Head of caudate nucleus (tissue), 42 donors: ENCODE measurements around the gene KCNJ10.
"Not testable (repeated sequence)": the region's sequence is repeated elsewhere in the genome, so short reads cannot be mapped to it uniquely, and the experiment has no call there.

Experiments used
- DNase-seq, 42 donors: peaks; one replicate each; pipeline versions ENCODE4 v3.0.0 to v3.0.0-alpha.2; 2020 to 2021; ENCODE audit warnings: mixed read lengths in 7 of 42
- intact Hi-C: fragments of 100-400 bp; cut with DNase I; formaldehyde crosslinking; loops from one replicate; pipeline ENCODE4 v1.15.0; 2022

KCNJ10 gene

DNA sequence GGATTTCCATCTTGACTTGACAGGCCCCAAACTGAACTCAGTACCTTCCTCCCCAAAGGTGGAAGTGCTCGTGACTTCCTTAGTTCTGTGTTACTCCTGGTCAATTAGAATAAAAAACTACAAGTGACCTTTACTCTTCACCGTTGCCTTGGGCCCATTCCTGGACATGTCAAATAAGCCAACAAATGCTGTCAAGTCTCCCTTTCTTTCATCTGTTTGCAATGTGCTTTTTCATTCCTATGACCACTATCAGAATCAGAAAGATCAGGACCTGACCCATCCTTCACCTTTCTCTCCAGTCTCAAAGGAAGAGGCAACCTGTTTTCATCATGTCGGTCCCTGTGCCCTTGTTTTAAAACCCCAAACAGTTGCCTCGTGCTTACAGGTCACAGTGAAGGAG is 4.9 kb upstream of the KCNJ10 start:
- DNase-seq, result no peak
- intact Hi-C loops, result no loop called here

DNA sequence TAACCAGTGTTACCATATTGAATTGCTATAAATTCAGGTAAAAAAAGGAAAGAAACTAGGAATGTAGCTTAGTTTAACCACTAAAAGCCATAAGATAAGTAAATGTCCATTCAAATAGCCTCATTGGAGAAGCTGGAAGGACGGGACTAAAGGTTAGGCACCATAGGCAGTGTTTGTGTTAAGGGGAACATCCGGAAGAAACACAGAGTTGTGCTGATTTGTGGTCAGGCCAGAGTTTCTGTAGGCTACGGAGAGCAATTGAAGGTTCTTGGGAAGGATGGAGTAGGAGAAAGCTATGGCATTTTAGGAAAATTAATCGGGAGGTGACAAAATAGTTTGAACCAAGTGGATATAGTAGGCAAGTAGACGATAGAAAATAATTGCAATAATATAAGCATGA is 1.3 kb upstream of the KCNJ10 start:
- intact Hi-C loops, result no loop called here
- no peak for DNase-seq

DNA sequence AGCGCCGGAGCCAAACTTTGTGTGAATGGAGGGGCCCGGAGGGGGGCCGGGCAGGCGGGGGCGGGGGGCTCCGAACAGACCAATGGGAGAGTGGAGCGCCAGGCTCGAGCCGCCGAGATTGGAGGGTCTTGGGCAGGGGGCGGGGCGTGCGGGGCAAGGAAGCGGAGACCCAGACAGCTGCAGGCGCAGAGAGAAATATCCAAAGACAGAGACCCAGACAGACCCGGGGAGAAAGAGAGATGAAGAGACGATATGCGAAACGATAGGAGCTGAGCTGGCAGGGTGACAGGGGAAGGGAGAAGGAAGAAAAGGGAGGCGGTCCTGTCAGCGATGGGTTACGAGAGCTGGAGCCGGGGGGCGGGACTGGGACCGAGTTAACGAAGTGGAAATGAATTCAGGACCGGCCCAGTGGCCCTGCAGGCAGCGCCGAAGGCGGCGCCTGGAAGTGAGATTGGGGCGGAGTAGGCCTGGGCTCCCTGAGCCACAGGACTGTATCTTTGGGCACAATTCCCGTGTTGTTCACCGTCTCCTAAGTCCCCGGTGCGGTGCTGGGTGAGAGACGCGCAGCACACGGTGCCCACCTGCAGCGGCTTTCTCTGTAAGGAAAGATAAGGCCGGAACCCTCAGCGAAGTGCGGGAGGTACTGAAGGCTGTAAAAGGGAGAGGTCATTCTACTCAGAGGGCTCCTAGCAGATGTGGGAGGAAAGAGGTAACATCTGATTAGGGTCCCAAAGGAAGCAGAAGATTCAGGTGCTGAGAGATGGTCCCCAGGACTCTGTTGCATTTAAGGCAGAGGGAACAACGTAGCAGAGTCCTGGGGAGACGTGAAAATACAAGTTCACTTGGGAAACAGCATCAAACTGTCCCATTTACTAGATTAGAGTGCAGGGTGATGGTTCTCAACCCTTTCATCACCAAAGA is 543 bp upstream of the KCNJ10 start:
- intact Hi-C loops, result no loop called here
- peak; percentile 87 to 98 (median 94) for DNase-seq

DNA sequence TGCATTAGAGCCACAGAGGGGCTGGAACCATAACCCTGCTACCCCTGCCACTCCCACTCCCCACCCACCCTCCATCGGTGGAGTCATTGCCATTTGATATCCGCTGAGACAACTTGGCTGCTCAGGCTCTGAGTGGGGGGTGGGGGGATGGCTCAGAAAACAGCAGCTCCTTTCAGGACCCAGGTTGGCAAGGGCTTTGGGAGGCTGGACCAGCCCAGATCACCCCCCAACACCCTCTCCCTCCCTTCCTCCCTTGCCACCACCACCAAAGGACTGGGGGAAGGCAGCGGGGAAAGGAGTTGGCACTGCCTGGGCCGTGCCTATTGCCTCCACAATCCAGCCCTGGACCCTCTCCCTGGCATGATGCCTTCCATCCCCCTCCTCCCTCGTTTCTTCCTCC is 1.7 kb downstream of the KCNJ10 start:
- peak; percentile 77 to 97 (median 90) for DNase-seq

DNA sequence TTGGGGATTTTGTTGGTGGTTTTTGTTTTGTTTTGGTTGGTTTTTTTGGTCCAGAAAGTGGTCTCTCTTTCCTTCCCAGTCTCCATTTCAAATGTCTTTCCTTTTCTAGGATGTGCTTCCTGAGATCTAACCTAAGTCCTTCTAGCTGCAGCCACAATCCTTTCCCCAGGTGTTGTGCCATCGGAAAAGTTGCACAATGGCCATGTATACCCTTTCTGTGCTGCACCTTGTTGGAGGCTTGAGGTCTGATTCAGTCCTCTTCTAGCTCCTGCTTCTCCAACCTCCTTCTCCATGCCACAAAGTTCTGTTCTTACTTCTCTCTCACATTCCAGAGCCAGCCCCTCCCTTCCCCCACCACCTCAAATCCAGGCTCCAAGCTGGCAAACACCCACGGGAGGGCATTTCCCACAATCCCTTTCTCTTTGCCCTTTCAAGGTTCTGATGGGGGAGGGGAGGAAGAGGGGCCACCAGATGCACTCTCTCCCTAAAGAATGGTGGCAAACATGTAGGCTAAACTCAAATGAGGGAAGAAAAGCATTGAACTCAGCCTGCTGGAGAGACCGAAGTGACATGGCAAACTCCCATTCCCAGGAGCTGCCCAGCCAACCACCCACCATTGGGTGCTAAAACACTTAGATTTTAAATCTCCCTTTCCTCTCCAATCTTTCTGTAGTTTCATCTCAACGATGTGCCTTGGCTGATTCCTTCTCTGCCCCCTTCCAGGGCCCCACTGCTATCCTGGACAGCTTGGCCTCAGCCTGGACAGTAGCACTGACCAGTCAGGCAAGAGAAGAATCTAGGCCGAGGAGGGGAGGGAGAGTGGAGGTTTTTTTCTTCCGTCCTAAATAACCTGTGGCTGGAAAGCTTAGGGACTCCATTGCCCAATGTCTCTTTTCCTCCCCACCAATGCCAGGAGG is 2.9 kb downstream of the KCNJ10 start:
- DNase-seq, result peak in 4 of 42 donors; percentile 45 to 75 (median 47)
- intact Hi-C loops, result no loop called here

More for the DNA sequence above, 1.7 kb downstream of the KCNJ10 start:
- intact Hi-C loops, result no loop called here

DNA sequence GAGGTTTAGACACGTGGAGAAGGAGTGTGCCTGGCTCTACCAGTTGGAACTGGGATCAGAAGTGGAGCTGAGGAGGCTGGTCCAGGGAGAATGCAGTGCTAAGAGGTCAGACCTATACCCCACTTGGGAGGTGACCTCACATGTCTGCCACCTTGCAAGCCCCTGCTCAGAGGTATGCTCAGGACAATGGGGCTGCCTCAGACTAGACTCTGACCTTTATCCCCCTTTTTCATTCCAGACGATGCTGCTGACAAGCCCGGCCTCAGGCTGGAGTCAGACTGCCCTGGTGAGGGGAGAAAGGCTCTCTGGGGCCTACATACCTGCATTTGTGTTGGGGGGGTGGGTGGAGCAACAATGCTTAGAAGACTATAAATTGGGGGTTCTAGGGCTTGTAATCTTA is 5.2 kb downstream of the KCNJ10 start:
- DNase-seq, result peak in 1 of 42 donors; percentile 29
- intact Hi-C loops, result no loop called here

DNA sequence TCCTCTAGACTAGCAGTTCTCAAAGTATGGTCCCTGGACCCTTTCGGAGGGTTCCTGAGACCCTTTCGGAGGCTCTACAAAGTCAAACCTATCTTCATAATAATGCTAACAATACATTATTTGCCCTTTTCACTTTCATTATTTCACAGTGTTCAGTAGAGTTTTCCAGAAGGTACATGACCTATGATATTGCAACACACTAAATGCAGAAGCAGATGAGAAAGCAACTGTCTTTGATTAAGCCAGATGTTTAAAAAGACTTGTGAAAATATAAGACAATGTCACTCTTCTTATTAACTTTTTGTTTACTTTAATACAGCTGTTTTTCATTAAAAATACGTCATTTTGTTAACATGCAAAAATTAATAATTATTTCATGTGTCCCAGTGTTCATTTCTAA is 5.8 kb downstream of the KCNJ10 start:
- DNase-seq, result no peak
- intact Hi-C loops, result no loop called here

DNA sequence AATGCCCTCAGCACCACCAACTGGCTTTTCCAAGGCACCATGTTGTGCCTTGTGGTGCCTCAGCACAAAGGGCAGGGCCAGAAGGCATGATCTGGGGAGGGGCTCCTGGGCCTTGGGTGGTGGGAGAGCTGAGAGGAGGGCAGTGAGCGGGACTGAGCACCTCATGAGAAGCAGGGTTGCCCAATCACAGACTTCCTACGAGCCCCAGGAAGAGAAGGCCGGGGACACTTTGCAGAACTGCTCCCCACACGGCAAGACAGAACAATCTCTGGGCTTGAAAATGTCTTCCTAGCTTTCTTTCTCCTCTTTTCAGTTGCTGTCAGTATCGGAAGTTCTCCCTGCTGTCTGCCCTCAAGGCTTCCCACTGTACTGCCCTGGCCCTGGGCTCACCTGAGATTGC is 6.8 kb downstream of the KCNJ10 start:
- DNase-seq, result no peak
- intact Hi-C loops, result no loop called here

DNA sequence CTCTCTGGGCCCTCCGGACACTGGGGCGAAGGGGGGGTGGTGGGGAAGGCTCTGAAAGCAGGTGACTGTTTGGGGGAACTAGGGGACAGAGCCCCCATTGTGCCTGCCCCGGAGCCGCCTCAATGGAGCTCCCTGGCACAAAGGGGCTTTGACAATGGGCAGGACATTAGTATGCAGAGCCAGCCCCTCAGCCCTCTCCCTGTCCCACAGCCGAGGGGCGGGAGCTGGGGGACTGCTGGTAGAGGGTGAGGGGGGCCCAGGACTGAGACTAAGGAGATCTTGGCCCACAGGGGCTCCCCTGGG is 7.8 kb downstream of the KCNJ10 start:
- intact Hi-C loops, result no loop called here
- peak; percentile 91 to 99 (median 96) for DNase-seq

DNA sequence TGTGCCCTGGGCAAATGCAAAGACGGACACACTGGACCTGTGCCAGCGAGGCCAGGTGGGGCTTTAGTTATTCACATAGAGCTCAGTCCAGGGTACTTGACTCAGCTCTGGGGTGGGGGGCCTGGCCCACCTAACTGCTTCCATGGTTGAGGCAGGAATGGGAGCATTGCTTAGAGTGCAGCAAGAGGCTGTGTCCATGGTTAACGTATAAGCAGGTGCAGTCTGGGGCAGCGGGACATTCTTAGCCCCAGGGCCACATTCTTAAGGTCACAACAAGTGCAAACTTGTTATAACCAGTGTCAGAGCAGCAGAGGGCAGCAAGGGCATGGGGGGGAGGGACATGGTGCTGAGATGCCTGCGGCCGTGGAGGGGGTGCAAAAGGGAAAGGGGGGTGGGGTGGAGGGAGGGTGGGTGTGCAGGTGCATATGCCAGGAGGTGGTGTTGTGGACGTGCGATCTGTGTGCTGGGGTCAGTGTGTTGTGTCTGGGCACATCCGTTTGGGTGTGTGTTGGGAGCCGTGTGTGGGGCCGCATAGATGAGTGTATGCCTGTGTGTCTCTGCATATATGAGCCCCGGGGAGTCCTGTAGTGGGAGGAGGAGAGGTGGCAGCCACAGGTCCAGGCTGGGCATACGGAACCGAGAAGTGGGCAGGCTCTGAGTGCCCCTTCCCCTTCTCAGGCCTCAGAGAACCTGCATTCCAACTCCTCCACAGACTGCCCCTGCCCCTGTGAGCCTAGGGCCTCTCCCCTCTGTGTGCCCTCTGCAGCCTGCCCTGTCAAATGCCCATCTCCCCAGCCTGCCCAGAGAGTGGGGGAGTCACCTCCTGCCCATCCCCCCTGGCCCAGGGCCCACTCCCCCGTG is 8.4 kb downstream of the KCNJ10 start:
- DNase-seq, result peak in 20 of 42 donors; percentile 38 to 82 (median 69)
- intact Hi-C loops, result no loop called here

DNA sequence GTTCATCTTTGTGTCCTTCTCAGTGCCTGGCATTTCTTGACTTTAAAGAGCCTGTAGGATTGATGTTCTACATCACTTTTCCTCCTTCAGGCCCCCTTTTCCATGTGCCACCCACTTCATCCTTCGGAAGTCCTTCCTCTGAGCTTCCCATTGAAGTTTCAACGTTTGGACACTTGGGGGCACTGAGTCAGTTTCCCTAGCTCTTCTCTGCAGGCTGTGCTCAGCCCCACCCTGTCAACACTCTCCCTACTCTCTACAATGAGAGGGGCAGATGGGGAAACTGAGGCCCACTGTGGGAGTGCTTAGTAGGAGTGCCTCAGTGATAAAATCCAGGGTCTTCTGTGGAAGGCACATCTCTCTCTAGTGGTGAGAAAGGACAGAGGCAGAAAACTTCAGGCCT is 11.9 kb downstream of the KCNJ10 start:
- DNase-seq, result peak in 8 of 42 donors; percentile 46 to 75 (median 50)
- intact Hi-C loops, result no loop called here

DNA sequence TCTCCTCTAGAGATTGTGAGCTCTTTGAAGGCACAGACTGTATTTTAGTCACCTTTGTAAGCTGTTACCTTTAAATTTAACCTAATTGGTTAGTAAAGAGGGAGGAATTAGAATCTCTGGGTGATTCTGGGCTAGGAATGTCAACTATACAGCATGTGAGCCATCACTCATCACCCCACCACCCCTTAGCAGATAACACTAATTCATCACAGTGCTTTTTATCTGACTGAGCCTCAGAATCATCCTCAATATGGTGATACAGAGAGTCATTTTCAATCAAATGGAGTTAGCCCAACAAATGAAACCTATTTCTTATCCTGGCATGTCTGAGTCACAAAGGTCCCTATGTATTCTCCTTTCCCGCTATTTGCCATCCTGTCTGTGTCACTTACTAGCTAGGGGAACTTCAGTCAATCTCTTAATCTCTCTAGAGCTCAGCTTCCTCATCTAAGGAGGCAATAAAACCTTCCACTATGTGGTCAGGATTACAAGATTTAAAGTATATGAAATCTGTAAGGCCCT is 13.3 kb downstream of the KCNJ10 start:
- no peak for DNase-seq
- intact Hi-C loops, result no loop called here

DNA sequence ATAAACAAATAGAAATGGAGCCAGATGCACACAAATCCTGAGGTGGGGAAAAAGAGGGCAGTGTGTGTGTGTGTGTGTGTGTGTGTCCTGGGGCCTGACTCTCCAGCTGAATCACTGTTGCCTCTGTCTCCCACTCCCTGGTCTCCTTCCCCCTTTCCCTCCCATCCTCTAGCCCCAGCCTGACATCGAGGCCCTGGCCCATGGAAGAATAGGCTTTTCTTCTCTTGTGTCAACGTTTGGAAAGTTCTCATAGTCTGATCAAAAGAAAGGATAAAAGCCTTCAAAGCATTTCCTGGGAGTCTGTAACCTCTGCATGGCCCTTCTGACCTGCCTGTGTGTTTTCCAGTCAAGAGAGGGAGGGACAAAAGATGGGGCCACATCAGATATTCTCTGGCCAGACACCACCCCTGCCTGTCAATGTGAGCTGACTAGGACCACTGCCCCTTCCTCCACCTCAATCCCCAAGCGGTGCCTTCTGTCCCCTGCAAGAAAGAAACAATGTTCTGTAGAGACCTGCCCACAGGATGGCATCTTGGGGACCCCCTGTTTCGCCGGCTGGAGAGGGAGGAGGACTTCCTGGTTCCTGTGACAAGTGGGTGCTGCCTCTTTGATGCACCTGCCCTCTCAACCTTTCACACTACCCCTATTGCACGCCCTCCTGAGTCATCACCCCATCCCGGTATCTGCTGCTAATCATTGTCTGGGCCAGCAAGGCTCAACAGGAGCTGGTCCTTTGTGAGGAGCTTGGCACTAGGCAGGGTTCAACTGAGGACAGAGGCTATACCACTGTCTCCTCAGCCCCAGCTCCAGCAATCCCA is 16.2 kb downstream of the KCNJ10 start:
- intact Hi-C loops, result no loop called here
- peak in 2 of 42 donors; percentile 48 to 67 for DNase-seq

DNA sequence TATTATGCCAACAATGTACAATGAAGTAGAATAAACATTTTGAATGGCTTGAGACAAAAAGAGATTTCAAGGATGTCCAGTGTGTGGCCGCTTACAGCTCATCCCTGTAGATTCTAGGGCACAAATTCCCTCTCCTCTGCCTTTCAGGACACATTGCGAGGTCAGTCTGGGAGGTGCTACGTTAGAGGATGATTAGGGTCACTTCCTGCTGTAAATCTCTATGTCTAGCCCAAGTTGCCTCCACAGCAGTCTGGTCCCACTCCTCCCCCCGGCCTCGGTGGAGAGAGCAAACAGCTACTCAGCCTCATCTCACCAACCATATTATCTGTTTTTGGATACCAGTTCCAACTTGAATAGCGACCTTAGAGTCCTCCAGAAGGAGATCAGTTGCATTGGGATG is 17.0 kb downstream of the KCNJ10 start:
- DNase-seq, result no peak

DNA sequence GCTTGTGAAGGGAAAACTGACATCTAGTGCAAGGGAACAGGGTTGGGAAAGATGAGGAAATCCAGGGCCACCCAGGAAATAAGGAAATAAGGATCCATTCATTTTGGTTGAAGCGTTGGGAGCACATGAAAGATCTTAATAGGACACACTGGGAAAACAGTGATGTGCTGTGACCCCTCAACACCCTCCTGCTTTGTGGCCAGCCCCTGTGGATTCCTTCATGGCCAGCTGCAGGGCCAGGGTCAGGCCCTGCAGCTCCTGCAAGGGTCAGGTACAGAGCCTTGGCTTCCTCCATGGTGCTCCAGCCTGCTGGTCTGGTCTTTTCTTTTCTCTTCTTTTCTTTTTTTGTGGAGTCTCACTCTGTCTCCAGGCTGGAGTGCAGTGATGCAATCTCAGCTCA is 19.3 kb downstream of the KCNJ10 start:
- intact Hi-C loops, result no loop called here
- DNase-seq, result peak in 1 of 42 donors; percentile 37

More for the DNA sequence above, 17.0 kb downstream of the KCNJ10 start:
- intact Hi-C loops, result no loop called here

DNA sequence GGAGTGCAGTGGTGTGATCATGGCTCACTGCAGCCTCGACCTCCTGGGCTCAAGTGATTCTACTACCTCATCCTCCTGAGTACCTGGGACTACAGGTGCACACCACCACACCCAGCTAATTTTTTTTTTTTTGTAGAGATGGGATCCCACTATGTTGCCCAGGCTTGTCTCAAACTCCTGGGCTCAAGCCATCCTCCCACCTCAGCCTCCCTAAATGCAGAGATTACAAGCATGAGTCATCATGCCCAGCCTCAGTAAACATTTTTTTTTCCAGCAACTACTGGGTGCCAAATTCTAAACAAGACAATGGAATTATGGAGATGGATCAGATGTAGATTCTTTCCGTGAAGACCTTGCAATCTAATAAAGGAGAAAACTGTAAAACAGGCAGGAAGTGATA is 19.8 kb downstream of the KCNJ10 start:
- intact Hi-C loops, DNase-seq: not testable (repeated sequence)

DNA sequence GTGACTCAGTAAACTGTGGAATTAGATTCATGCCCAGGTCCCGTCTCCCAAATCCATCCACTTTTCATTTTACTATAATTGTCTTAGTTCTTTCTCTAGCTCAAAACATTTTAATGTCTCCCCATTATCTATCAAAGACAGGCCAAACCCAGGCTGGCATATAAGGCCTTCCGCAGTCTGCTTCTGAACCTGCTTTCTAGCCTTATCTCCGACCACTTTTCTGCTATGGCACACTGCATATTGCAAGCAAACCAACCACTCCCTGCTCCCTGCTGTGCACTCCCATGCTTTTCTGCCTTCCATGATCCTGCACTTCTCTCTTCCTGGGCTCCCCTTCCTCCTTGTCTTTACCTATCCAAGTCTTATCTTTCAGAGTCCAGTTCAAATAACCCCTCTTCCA is 20.9 kb downstream of the KCNJ10 start:
- DNase-seq, result no peak
- intact Hi-C loops, result no loop called here

DNA sequence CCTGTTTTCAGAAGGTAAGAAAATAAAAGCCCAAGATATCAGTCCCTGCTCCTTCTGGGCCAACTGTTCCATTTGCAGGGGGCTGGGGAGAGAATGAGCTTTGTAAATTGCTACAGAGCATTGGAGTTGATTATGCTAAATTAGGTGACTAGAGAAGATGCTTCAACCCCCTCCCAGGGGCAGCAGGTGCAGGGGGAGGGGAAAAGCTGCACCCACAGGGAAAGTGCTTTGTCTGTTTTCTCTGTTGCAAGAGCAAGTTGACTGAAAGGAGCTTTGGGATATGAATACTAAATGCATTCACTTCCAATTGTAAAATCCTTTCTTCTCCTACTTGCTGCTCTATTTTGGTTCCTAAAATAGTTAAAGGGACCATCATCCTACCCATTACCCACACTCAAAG is 21.6 kb downstream of the KCNJ10 start:
- intact Hi-C loops, result no loop called here
- DNase-seq, result peak in 2 of 42 donors; percentile 40 to 52
